Erythroblast (primary cell): Measurements from ENCODE around the gene MMP25.
A peak's percentile ranks its signal among the peaks of the same experiment; 100 is the strongest.
"Not testable (repeated sequence)": the region's sequence is repeated elsewhere in the genome, so short reads cannot be mapped to it uniquely, and the experiment has no call there.

Experiments used
- DNase-seq, 2 experiments: peaks; one replicate each; lab custom pipeline; 2025; lab: John Stamatoyannopoulos, UW
- GATA1 ChIP-seq: IDR thresholded peaks from 2 replicates; pipeline ENCODE4 v1.6.1; 2011; ENCODE audit warnings: low read depth, mild to moderate bottlenecking, control low read depth, low read length, moderate library complexity
- POLR2A ChIP-seq: IDR thresholded peaks from 2 replicates; pipeline ENCODE4 v1.6.1; 2011; ENCODE audit warnings: mild to moderate bottlenecking, low read length

MMP25 gene

DNA sequence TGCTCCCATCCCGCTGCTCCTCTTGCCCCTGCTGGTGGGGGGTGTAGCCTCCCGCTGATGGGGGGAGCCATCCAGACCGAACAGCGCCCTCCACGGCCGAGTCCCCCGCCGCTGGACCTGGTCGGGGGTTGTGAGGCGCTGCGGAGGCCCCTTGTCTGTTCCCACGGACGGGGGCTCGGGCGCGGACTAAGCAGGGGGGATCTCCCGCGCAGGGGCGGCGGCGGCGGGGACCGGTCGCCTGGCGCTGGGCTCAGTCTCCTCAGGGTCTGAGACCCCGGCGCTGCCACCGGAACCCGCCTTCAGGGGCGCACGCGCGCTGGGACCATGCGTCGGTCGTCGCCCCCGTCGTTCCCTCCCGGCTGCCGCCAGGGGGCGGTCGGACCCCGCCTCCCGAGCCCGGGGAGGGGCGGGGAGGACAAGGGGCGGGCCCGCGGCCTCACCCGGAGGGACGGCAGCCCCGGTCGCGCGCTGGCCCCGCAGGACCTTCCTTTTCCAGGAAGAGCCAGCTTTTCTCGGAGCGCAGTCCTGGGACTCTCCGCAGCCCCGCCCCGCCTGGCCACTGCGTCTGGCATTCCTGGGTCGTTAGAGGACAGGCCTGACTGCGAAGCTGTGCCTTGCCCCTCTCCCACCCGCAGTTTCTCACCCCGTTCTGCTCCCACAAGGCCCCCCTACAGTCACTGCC is 12.8 kb downstream of the MMP25 start:
- DNase-seq: peak; percentile 84 to 92
- TF ChIP-seq POLR2A (no peak), GATA1 (no peak)

DNA sequence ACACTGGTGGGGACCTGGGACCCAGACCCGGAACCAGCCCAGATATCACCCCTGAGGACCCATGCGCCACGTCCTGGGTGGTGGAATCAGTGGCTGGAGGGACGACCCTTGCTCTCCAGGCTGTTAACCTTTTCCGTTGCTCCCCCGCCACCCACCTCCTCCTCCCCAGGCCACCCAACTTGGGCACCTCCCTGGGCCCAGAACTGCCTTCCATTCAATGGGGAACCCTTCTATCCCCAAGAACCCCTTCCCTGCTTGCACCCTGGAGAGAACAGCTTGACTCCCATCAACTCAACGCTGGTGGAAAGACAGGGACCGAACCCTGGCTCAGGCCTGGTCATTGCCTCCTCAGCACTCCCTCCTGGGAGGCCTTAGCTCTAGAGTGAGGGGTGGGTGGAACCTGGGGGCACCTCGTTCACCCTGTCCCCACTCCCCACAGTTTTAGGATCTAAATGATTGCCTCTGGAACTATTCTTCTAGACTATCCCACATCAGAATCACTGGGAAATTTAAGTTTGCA is 13.4 kb downstream of the MMP25 start:
- DNase-seq: no peak
- TF ChIP-seq POLR2A: no peak
- TF ChIP-seq GATA1: no peak

DNA sequence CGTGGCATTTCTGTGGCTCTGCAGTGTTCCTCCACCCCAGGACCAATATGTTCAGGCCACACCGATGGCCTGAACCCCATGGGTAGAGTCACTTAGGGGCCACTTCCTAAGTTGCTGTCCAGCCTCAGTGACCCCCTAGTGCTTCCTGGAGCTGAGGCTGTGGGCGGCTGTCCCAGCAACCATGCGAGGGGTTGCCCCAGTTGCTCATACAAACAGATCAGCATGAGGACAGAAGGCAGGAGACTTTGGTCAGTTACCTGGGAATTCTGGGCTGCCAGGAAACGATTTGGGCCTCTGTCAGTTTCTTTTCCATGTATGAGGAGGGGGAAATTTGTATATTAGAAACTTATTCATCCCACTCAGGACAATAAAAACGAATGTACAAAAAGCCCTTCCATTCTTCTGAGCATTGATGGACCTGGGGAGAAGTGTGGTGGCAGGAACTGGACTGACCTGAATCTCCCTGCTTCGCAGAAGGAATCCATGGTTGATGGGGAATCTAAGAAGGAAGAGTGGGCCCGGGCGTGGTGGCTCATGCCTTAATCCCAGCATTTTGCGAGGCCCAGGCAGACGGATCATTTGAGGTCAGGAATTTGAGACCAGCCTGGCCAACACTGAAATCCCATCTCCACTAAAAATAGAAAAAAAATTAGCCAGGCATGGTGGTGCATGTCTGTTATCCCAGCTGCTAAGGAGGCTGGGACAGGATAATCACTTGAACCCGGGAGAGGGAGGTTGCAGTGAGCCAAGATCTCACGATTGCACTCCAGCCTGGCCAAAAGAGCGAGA is 14.2 kb downstream of the MMP25 start:
- DNase-seq: no peak
- TF ChIP-seq POLR2A: no peak
- TF ChIP-seq GATA1: no peak

DNA sequence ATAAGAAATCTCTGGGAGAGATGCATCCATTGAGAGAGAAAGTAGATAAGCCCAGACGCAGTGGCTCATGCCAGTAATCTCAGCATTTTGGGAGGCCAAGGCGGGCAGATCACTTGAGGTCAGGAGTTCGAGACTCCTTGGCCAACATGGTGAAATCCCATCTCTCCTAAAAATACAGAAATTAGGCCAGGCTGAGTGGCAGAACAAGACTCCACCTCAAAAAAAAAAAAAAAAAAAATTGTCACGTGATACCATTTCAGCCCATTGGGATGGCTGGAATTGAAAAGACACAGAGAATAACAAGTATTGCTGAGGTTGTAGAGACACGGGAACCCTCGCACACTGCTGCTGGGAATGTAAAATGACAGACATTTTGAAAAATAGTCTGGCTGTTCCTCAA is 16.2 kb downstream of the MMP25 start:
- DNase-seq: no peak
- TF ChIP-seq GATA1 (no peak), POLR2A (no peak)

DNA sequence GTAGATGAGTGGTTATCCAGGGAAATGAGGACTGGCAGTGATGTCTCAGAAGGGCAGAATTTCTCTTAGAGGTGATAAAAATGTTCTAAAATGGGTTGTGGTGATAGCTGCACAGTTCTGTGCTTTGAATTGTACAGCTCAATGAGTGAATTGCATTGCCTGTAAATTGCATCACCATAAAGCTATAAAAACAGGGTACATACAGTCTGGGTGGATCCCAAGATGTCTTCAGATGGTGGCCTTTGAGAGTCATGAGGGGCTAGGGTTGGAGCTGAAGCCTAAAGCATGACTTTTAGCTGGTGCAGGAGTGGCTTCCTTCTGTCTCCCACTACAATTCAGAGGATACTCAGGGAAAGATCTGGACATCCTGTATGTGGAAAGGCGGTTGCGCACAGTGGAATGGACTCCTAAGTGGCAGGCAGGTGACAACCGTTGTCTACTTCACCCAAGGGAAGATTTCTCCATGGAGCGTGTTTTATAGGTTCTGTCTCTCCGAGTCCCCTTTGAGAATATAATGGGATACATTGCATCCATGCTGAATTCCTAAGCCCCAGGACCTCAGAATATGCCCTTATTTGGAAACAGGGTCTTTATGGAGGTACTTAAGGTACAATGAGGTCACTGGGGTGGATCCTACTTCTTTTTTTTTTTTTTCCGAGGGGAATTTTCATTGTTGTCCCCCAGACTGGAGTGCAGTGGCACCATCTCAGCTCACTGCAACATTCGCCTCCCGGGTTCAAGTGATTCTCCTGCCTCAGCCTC is 17.4 kb downstream of the MMP25 start:
- peak in 1 of 2 experiments; percentile 53 for DNase-seq
- TF ChIP-seq POLR2A: no peak
- TF ChIP-seq GATA1: no peak

DNA sequence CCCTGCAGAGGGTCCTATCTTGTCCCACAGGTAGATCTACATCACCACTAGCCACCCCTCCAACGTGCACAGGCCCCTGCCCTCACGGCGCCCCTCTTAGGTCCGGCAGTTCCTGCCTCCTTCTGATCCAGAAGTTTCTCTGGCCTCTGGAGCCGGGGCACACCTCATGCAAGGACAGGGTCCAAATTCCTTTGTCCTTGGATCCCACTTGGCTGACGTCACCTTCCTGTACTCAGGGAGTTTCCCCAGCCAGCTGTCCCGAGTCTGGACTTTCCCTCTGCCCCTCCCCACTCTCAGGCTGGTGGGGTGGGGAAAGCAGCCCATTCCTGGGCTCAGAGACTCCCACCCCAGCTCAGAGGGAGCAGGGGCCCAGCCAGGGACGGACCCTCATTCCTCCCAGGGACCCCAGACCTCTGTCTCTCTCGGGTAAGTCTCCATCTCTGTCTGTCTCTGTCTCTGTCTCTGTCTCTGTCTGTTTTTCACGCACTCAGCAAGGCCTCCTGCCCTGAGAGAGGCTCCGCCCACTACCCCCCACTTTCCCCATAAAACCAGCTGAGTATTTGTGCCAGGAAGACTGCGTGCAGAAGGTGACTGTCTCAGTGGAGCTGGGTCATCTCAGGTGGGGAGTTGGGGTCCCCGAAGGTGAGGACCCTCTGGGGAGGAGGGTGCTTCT is 18.8 kb downstream of the MMP25 start, which contains the start of gene IL32:
TSS of gene IL32 (plus strand) at position 572 of the 673 bp plus-strand sequence. CDS start 172 bp downstream, outside the sequence.
- TF ChIP-seq GATA1 (no peak), POLR2A (no peak)
- DNase-seq: no peak

DNA sequence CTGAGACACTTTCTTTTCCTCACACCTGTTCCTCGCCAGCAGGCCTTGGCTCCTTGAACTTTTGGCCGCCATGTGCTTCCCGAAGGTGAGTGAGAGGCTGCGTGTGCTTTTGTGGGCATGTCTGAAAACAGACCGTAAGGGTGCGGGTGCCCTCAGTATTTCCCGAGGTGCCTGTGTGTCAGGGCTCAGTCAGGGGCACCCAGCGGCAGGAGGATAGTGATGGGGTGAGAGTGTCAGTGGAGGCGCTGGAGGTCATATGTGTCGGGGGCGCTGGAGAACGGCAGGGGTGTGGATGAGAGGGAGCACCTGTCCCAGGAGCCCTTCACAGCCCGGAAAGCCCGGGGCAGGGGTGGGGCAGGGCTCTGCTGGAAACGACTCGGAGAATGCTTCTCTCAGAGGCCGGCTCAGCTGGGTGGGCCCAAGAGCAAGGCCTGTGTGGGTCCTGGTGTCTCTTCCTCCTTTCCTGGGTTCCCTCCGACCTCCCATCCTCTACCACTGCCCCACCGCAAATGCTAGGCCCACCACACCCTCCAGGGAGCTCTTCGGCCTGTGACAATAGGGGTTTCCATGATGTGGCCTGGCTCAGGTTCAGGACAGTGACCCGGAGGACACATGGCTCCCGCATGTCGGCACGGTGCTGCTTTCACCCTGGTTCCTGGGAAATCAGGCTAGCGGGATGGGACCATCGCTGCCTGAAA is 19.5 kb downstream of the MMP25 start:
- TF ChIP-seq GATA1 (no peak), POLR2A (no peak)

DNA sequence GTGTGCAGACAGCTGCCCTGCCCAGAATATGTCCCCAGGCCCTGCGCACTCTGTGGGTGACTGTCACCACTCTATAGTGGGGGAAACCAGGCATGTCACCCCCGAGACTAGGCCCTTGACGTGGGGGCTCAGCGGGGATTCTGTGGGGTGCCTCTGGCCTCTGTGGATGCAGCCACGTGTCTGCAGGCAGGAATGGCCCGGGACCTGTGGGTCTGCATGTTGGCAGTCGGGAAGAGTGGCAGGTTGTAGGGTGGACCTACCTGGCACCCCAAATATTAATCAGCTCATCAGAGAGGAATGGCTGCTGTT is 20.0 kb downstream of the MMP25 start:
- TF ChIP-seq GATA1 (no peak), POLR2A (no peak)
- no peak for DNase-seq

More for the DNA sequence above, 19.5 kb downstream of the MMP25 start:
- no peak for DNase-seq

DNA sequence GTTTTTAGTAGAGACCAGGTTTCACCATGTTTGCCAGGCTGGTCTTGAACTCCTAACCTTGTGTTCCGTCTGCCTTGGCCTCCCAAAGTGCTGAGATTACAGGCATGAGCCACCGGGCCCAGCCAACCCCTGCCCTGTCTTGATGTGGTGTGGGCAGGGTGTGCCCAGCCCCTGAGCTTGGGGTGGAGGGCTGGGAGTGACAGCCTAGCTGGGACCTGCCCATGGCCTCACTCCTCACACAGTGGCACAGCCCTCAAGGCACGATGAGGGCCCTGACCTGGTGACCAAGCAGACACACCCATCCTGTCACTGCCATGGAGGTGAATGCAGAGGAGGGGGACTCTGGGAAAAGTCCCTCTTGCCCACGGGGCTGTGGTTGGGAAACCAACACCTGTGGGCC is 22.1 kb downstream of the MMP25 start:
- TF ChIP-seq POLR2A: no peak
- TF ChIP-seq GATA1: no peak
- DNase-seq: no peak

DNA sequence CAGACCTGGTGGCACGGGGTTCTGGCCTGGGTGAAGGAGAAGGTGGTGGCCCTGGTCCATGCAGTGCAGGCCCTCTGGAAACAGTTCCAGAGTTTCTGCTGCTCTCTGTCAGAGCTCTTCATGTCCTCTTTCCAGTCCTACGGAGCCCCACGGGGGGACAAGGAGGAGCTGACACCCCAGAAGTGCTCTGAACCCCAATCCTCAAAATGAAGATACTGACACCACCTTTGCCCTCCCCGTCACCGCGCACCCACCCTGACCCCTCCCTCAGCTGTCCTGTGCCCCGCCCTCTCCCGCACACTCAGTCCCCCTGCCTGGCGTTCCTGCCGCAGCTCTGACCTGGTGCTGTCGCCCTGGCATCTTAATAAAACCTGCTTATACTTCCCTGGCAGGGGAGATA is 22.8 kb downstream of the MMP25 start:
- not testable (repeated sequence) for DNase-seq

DNA sequence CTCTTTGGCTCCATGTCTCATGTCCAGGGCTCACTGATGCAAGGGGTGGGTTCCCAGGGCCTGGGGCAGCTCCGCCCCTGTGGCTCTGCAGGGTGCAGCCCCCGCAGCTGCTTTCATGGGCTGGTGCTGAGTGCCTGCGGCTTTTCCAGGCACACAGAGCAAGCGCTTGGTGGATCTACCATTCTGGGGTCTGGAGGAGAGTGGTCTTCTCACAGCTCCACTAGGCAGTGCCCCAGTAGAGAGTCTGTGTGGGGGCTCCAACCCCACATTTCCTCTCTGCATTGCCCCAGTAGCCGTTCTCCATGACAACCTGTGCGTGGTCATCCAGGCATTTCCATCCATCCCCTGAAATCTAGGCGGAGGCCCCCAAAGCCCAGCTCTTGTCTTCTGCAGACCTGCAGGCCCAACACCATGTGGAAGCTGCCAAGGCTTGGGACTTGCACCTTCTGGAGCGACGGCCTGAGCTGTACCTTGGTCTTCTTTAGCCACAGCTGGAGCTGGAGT is 24.3 kb downstream of the MMP25 start:
- TF ChIP-seq POLR2A (no peak), GATA1 (no peak)
- DNase-seq: no peak

DNA sequence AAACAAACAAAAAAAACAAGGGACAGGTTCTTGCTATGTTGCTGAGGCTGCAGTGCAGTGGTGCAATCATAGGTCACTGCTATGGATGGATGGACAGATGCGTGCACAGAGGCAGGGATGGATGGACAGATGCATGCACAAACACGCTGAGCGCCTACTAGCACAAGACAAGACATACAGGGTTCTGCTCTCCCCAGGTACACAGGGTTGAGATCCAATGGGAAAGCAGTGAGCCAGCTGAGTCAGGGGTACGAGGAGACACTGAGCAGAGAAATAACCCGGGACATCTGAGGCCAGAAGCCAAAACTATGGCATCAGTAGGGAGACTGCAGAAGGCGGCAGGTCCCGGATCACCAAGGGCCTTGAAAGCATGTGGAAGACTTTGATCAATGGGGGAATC is 25.3 kb downstream of the MMP25 start:
- no peak for DNase-seq
- TF ChIP-seq POLR2A: no peak
- TF ChIP-seq GATA1: no peak

DNA sequence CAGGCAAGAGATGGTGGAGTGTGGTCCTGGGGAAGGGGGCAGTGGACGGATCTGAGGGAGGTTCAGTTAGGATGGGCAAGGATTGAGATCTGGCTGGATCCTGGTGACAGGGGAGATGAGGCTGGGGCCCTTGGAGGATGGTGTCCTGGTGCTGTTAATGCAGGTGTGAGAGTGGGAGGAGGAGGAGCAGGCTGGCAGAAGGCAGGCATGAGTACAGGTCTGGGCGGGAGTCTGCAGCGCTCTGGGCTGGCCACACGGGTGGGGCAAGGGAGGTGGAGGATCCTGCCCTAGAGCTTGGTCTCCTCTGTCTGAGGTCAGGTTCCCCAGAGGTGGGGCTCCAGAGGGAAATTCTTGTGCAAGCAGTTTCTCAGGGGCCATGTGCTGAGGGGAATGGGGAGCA is 25.8 kb downstream of the MMP25 start:
- not testable (repeated sequence) for DNase-seq

DNA sequence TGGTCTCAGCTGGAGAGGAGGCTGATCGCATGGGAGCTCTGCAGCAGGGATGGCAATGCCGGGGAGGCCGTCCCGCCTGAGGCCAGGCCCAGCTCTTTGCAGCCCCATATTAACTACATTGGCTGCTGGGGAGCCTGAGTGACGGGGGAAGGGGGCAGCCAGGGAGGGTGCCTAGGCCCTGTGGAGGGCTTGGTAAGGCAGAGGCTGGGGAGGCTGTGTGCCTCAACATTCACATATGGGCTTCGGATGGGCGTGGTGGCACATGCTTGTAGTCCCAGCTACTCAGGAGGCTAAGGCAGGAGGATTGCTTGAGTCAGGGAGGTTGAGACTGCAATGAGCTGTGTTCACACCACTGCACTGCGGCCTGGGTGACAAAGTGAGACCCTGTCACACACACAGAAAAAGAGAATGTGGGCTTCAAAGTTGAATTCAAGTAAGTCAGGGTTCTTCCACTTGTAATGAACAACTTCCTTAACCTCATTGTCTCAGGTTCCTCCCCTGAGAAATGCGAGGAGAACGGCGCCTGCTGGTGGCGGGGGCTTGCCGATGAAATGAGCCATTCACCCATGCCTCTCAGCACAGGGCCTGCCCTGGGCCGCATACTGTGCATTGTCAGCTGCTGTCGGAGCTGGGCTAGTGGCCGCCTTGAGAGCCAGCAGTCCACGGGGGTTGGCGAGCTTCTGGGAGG is 26.4 kb downstream of the MMP25 start:
- DNase-seq: not testable (repeated sequence)
